Activated CD8-positive, alpha-beta memory T cell treated with anti-CD3 and anti-CD28 coated beads for 1 hour (primary cell): ENCODE results near the gene SV2C.
"Not testable (repeated sequence)": the region's sequence is repeated elsewhere in the genome, so short reads cannot be mapped to it uniquely, and the experiment has no call there.

Experiments used
- DNase-seq, 2 donors: peaks; one replicate each; pipeline ENCODE4 v3.0.0-alpha.2; 2020; ENCODE audit warnings: low read depth in 1 of 2; ENCODE audit errors: extremely low read depth in 1 of 2

Gene SV2C

GRCh38 chr5:76082772-76083554 lies at the start of gene SV2C:
TSS of gene SV2C (plus strand) at chr5:76083383. CDS start at chr5:76131751, 48,368 bp downstream.
- DNase-seq, result no peak

- DNase-seq, result not testable (repeated sequence)
These were observed 45.4 kb upstream of the SV2C start for GRCh38 chr5:76037736-76038151.

DNA sequence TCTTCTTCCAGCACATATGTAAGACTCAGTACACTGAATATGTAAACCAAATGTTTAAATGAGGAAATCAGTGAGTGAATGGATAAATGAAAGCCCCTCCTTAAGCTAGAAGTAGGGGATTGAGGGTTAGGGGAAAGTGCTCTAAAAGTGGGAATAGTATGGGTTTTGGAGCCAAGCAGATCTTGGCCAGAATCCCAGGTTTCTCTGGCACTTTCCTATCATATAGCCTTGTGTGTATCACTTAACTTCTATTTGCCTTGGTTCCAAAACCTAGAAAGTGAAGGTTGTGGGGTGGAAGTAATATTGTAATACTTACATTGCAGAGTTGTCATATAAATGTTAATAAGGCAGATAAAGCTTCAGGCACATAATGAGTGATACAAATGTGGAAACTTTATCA lies 45.0 kb upstream of the SV2C start:
- no peak for DNase-seq

DNA sequence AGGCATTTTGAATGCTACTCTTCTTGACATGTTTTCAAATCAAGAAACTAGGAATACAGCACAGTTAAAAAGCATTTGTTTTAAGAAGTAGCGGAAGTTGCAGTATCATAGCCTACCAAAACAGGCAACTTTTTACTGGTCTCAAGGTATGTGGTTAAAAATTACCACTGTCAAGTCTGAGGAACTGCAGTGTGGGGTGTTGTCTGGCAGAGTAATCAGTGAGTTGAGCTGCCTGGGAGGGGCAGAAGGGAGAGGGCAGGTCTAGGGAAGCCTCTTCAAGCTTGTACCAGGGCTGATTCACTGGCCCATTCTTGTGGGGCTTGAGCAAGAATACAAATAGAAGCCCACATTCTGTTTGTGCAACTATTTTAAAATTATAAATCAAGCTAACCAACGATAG lies 42.4 kb upstream of the SV2C start:
- no peak for DNase-seq

GRCh38 chr5:76041863-76042262 lies 41.3 kb upstream of the SV2C start:
- DNase-seq, result no peak

DNA sequence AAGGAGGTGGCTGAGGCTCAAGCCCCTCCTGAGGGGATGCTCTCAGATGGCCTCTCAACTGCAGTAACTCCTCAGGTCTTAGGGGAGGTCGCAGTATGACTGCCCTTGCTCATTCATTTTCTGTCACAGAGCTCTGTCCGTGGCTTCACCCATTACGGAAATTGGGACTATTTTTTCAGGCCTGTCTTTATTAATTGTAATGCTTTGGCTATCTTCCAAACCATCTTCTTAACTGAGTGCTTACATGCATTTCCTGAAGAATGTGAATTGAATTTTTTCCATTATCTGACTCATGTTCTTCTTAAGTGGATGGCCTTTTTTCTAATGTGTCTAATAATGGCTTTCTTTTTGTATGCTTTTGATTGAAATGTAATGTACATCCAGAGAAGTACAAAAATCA lies 36.4 kb upstream of the SV2C start:
- DNase-seq, result no peak

DNA sequence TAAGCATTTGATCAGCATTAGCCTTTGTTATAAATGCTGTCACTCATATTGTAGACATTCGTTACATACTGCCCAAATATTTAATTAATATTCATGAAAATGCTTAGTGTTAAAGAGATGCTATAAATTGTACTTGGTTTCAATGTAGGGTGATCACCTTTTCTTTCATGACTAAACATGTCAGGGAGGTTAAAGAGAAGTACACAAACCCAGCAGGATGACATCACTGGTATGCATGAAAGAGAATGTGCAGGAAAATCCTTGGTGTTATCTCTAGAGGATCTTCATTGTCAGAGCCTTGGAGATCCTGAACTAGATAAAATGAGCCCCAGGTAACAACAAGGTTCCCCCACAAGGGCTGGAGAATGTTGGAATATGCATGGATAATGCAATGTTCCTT lies 33.0 kb upstream of the SV2C start:
- DNase-seq, result no peak

DNA sequence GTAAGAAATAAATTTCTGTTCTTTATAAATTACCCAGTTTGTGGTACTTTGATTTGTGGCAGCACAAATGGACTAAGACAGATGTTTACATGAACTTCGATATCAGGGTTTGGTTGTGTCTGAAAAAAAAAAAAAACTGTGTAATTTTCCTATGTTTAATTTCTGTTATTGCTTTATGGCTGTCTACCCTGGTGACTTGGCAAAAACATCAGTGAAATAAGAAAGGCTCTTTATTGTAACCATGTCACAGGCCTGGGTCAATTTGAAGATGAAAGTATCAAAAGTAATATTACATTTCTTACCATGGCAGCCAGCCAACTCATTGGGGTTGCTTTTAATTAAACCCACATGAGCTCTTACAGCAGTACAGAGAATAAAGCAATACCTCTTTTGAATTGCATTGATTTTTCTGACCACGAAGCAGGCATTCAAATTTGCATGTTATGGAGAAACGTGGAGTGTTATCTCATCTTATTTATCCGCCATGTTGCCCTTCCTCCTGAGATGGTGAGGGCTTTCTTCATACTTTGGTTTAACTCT lies 20.6 kb upstream of the SV2C start:
- no peak for DNase-seq

- DNase-seq, result no peak
These were observed 17.9 kb upstream of the SV2C start for GRCh38 chr5:76065258-76065657.

DNA sequence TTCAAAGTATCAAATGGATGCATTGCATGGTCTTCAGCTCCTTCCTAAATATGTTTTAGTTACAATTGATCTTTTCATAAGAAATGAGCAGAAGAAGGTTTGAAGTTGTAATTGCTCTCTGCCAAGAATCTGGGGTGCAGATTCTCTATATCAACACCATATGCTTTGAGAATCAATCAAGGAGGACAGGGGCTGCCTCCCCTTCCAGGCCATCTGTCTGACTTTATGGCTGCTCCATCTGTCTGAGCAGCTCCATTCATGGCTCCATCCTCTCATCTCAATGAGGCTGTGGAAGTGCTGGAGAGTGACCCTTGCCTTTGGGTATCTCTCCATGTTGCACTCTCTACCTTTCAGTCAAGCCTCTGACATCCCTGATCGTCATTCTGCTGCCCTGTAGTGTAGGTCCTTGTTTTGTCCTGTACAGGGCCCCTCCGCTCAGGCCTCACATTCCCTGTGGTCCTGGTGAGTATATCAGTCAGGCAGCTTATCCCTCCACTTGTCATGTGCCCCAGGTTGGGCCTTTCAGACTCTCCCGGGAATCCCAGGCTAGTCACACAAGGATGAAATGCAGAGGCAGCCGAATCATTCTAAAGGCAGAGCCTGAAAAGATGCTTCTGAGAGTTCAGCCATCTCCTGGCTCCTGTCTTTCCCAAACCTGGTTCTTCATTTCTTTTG lies 14.0 kb upstream of the SV2C start:
- no peak for DNase-seq

DNA sequence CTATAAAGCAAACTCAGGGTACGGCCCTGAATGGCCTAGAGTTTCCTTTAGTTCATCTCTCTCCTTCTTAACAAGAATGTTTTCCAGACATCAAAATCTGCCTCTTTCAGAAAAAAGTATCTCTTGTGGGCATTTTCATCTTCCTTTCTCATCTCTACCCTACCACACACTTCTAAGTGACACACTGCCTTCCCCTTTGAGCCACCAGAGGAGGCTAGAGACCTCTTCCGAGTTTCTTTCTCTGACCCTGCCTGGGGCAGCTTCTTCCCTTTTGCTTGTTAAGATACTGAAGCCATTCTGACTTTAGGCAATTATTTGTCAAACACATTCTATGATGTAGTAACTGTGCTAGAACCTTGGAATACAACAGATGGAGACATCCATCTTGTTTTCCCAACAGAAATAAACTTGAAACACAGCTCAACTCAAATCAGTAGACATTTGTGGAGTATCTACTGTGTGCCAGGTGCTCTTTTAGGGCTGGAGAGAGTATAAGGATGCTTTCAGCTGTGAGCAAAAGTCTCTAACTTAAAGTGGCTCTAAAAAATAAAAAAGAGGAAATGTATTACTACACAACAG lies 8.6 kb upstream of the SV2C start:
- DNase-seq, result no peak

DNA sequence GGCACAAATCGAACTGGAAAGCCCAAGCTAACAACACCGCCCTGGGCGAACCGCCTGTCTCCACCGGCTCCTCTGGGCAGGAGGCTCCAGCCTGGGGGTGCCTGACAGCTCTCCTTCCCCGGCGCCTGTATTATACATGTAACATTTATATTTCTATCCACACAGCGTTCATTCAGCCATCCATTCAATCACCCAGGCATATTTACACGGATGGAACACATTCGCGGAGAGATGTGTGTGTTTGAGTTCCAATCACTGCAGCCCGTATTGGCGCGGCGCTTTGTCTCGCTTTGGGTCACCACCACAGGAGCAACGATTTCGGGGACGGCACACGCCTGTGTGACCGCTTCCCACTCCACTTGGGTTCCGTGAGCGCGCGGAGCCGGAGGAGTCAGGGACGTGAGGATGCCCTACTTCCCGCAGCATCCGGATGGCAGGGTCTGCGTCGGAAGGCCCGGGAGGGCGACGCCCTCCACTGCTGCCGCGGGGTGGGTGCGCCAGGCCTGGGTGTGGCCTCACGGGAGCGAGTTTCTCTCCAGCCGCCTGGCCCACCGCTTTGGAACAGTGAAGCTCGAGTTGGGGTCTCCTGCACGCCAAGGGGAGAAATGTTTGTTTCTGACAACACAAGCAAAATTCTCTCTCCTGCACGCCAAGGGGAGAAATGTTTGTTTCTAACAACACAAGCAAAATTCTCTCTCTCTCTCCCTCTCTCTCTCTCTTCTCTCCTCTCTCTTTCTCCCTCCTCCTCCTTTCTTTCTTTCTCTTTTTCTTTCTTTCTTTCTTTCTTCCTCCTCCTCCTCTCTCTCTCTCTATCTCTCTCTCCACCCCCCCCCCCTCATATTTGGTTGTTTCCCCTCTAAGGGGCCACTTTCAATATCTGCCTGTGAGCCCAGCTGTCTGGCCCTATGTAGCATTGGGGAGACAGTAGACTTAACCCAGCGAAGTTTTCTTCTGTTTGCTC lies 1.1 kb upstream of the SV2C start:
- DNase-seq, result no peak

- DNase-seq, result no peak
These were observed 642 bp downstream of the SV2C start for GRCh38 chr5:76083555-76084495.

- DNase-seq, result no peak
These were observed 1.5 kb downstream of the SV2C start for GRCh38 chr5:76084496-76085242.

DNA sequence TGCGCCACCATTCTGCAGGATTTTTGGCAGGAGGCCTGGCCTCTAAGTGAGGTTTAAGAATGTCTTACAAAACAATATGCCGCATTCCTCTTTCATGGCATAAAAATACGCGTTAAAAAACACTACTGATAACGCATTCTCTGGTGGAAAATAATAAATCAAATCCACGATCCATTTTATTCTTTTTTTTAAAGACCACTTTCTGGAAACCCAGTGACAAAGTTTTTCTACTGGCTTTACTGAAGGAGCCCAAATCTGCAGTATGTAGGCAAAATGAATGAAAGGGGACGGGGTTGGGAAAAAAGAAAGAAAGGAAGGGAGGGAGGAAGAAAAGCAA lies 2.0 kb downstream of the SV2C start:
- DNase-seq, result no peak

DNA sequence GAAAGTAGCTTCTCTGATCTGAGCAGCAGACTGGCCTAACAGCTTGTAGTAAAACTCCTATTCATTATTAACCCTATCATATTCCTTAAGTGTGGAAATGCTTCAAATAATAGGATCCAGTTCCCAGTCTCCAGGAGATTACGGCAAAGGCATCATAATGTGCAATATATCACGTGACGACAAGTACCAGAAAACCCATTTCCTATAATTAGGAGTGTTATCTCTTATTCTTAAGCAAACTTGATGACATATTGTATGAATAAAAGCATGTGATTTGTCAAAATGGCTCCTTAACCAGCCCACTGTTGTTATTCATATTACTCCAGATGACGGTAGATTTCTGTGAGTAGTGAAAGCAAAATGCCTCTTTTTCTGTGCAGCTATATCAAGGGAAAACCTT lies 2.9 kb downstream of the SV2C start:
- DNase-seq, result no peak

- DNase-seq, result not testable (repeated sequence)
These were observed 6.0 kb downstream of the SV2C start for GRCh38 chr5:76089156-76089555.

DNA sequence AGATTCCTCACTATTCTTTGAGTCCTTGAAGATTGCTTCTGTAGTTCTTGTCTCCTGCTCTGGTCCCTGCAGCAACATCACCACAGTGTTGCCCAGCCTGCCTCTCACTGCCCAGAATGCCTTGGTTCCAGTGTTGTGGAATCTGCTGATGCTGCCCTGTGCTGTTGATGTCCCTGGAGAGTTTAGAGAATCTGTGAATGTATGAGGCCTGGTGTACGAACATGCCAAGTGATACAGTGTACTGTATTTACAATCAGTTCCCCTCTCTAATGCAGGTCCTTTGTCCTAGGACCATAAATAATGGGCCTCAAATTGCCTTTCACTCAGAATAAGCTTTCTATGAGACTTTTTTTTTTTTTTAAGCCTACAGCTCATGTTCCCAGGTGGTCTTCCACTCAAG lies 8.2 kb downstream of the SV2C start:
- no peak for DNase-seq

GRCh38 chr5:76099286-76099702 lies 16.1 kb downstream of the SV2C start:
- no peak for DNase-seq
